PC-3 (cell line): Measurements from ENCODE around the gene BOLA2B.
"Not testable (repeated sequence)": the region's sequence is repeated elsewhere in the genome, so short reads cannot be mapped to it uniquely, and the experiment has no call there.

Source experiments
- CTCF ChIP-seq: fragments of 300-600 bp; sonication (generic); conservative IDR thresholded peaks from 2 replicates; pipeline ENCODE4 v1.5.1; 2017; ENCODE audit warnings: antibody characterized with exemption, low read depth, mild to moderate bottlenecking, low read length
- EZH2 ChIP-seq: fragments of 300-600 bp; sonication (generic); IDR thresholded peaks from one replicate; pipeline ENCODE4 v1.6.1; 2017; ENCODE audit warnings: antibody characterized with exemption, mild to moderate bottlenecking, low read length; ENCODE audit not compliant: unreplicated experiment
- EZH2phosphoT487 ChIP-seq: fragments of 300-600 bp; sonication (generic); IDR thresholded peaks from 2 replicates; pipeline ENCODE4 v1.6.1; 2018; ENCODE audit warnings: mild to moderate bottlenecking, antibody characterized with exemption, low read length, borderline replicate concordance

GRCh38 chr16:30170145-30170544 is 23.3 kb downstream of the BOLA2B start:
- TF ChIP-seq EZH2, EZH2phosphoT487, CTCF: not testable (repeated sequence)
